ENCODE results near the gene MEA1.

Gene MEA1

GRCh38 chr6:42969934-42970333 lies 43.8 kb downstream of the MEA1 start:
- DNase-seq (ENCODE audit: insufficient read length, low spot score) (no peak), FAIRE-seq (no peak)
- no peak for TF ChIP-seq CTCF (IDR thresholded peaks at IDR 0.05; ENCODE audit: insufficient read depth, missing control alignments)

GRCh38 chr6:42969431-42969830 lies 44.3 kb downstream of the MEA1 start:
- FAIRE-seq (no peak), DNase-seq (ENCODE audit: insufficient read length, low spot score) (no peak)
- no peak for TF ChIP-seq CTCF (IDR thresholded peaks at IDR 0.05; ENCODE audit: insufficient read depth, missing control alignments)

DNA sequence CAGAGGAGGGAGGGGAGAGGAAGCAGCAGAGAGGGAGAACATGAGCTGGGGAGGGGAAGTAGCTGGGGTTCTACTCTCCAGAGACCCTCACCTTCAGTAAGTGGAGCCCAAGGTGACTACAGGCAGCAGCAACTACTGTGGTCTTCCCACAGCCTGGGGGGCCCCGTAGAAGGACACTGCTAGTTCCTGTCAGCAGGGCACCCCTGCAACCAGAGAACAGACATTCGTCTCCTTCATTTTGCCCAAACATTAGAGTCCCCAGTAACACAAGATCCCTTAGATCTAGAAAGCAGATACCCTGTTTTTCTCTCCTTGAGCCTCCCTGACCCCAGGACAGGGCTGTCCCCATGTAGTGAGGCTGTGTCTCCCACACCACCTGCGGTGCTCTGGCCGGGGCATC lies 45.0 kb downstream of the MEA1 start:
- TF ChIP-seq CTCF (IDR thresholded peaks at IDR 0.05; ENCODE audit: insufficient read depth, missing control alignments): no peak
- FAIRE-seq: no peak
- no peak for DNase-seq (ENCODE audit: insufficient read length, low spot score)

GRCh38 chr6:42968126-42968701 lies 45.5 kb downstream of the MEA1 start:
- no peak for FAIRE-seq
- no peak for TF ChIP-seq CTCF (IDR thresholded peaks at IDR 0.05; ENCODE audit: insufficient read depth, missing control alignments)
- no peak for DNase-seq (ENCODE audit: insufficient read length, low spot score)

GRCh38 chr6:42967228-42967627 lies 46.5 kb downstream of the MEA1 start:
- TF ChIP-seq CTCF (IDR thresholded peaks at IDR 0.05; ENCODE audit: insufficient read depth, missing control alignments): no peak
- DNase-seq (ENCODE audit: insufficient read length, low spot score): no peak
- no peak for FAIRE-seq

- TF ChIP-seq CTCF (IDR thresholded peaks at IDR 0.05; ENCODE audit: insufficient read depth, missing control alignments): no peak
- FAIRE-seq: no peak
- DNase-seq (ENCODE audit: insufficient read length, low spot score): no peak
Observed at GRCh38 chr6:42966571-42966970, 47.2 kb downstream of the MEA1 start.

- DNase-seq (ENCODE audit: insufficient read length, low spot score) (peak; percentile 50), FAIRE-seq (no peak)
- peak; percentile 53 for TF ChIP-seq CTCF (IDR thresholded peaks at IDR 0.05; ENCODE audit: insufficient read depth, missing control alignments)
Observed at GRCh38 chr6:42963855-42964605, 49.7 kb downstream of the MEA1 start.

Measured in D721Med (cell line).